Fibroblast of upper back skin (primary cell): ENCODE measurements around the gene CACNA1B.
"Not testable (repeated sequence)": the region's sequence is repeated elsewhere in the genome, so short reads cannot be mapped to it uniquely, and the experiment has no call there.

Source experiments
- DNase-seq: peaks from one replicate; pipeline ENCODE4 v3.0.0-alpha.2; 2013

CACNA1B gene

DNA sequence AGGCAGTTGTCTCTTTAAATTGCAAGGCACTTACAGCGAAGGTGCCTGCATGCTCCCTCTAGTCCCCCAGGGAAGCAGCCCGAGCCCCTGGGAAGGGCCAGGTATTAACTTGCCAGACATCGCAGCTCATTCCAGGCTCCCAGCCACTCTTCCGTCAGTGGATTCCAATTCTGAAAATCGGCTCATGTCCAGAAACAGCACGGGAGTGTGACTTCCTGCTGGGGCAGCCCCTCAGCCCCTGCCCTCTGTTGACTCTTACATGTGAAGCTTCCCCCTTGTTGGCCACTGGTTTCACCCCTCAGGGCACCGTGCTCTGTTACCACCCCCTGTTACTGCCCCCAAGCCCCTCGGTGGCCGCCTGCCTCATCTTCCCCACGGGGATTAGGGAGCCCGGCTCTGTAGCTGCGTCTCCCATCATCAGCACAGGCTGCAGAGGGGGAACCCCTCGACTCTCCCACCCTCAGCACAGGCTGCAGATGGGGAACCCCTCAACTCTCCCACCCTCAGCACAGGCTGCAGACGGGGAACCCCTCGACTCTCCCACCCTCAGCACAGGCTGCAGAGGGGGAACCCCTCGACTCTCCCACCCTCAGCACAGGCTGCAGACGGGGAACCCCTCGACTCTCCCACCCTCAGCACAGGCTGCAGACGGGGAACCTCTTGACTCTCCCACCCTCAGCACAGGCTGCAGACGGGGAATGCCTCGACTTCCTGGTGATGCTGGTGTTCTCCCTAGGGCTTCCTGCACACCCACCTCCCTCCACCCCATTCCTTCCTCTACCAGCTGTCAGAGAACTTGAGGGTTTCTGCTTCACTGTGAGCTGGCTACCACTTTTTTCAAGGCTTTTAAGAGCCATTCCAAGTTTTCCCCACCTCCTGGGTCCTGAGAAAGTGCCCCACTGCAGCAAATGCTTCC, 11.1 kb upstream of the CACNA1B start:
- DNase-seq = no peak

DNA sequence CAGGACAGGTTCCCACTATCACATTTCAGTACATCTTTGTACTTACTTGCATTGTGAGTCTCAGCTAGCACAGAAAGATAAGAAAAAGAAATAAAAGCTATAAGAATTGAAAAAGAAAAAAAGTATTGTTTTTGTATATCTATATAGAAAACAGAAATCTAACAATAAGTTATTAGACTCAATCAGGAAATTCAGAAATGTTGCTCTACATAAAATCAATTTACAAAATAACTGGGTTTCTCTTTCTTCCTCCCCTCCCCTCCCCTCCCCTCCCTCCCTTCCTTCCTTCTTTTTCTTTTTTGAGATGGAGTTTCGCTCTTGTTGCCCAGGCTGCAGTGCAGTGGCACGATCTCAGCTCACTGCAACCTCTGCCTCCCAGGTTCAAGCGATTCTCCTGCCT, 7.2 kb upstream of the CACNA1B start:
- no peak for DNase-seq

DNA sequence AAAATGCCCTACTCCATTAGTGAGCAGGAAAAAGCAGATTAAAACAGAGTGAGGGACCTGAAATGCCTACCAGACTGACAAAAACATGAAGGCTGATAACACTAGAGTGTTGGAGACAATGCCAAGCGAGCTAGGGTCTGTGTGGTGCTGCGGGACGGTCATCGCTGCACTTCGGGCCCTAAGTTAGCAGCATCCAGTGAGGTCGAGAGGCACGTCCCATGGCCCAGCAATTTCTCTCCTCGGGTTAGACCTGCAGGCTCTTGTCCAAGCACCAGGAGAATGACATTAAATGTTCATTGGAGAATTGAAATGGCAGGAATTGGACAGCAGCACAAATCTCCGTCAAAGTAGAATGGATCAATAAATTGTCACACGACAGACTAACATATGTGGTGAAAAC, 5.3 kb upstream of the CACNA1B start:
- no peak for DNase-seq

DNA sequence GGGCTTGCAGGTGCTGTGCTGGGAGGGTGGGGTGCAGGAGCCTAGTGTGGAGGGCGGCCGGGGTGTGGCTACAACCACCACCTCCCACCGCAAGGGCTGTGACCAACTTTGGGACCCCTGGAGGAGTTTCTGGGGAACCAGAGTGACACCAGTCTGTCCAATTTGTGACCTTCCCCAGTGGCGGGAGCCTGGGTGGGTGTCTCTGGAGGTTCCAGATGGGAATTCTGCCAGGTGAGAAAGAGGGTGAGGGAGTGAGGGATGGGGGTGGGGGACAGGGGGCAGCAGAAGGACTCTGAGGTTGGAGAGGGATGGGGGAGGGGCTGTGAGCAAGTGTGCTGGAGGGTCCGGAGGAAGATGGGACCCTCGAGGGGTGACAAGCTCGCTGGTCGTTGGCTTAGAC, 4.2 kb upstream of the CACNA1B start:
- DNase-seq = no peak

DNA sequence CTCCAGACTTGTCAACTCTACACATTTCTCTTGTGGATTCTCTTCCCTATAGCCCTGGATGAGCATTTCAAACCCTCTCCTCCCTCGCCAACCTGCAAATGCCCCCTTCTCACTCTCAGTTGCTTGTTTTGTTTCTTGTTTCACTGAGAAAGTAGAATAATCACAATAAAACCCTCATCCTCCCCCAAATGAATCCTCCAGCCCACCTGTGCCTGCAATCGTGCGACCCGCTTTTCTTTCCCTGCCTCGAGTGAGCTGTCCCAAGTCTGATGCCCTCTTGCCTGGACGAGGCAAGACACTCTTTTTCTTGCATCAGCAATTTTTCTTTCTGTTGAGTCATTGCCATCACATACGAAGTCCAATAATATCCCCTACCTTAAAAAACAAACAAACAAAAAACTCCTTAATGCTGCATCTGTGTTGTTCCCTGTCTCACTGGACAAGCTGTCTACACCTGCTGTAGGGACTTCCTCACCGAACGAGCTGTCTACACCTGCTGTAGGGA, 3.7 kb upstream of the CACNA1B start:
- DNase-seq = no peak

DNA sequence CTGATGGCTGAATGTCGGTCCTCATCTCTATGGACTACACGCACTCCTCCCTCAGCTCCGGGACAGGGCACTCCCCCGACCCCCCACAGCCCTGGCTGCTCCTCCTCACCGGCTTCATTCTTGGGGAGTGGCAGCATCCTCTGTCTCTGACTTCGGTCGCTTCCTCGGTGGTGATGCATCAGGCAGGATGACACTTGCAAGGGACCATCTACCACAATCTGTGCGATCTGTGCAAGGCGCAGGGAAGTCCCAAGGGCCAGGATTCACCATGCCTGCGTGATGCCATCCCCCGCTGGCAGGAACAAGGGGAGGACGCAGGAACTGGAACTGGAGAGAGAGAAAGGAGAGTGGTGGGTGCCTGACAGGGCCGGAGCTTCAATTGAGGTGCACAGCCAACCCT, 2.2 kb upstream of the CACNA1B start:
- no peak for DNase-seq

DNA sequence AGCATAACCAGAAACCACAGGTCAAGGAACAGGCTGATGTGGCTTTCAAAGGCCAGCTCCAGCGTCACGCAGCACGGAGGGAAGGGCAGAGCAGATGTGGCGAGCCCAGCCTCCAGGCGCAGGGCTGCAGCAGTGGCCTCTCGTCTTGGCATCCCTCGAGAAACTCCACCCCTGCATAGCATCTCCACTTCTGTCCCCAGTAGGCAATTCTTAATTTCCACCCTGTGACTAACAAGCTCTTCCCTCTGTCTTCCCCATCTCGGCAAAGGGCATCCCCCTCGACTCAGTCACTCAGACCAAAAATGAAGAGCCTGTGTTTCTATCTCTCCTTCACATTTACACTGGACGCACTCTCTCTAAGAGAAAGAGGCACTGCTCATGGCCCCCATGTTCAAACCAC, 1.7 kb upstream of the CACNA1B start:
- DNase-seq = no peak

DNA sequence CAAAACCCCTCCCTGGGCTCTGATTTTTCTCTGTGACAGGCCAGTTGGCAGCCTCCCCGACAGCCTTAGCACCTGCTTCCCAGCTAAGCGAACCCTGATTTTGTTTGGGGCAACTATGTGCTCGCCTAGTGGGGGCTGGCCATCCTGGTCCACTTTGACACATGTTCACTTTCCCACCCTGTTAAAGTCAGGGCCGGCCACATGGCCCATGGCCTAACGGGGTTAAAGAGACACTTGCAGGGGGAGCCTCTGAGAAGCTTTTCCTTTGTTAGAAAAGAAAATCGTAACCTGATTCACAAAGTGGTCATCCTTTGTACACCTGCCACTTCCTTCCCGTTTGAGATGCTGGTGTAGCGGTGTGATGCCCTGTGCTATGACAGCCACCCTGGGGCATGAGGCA, 1.3 kb upstream of the CACNA1B start:
- DNase-seq = no peak

DNA sequence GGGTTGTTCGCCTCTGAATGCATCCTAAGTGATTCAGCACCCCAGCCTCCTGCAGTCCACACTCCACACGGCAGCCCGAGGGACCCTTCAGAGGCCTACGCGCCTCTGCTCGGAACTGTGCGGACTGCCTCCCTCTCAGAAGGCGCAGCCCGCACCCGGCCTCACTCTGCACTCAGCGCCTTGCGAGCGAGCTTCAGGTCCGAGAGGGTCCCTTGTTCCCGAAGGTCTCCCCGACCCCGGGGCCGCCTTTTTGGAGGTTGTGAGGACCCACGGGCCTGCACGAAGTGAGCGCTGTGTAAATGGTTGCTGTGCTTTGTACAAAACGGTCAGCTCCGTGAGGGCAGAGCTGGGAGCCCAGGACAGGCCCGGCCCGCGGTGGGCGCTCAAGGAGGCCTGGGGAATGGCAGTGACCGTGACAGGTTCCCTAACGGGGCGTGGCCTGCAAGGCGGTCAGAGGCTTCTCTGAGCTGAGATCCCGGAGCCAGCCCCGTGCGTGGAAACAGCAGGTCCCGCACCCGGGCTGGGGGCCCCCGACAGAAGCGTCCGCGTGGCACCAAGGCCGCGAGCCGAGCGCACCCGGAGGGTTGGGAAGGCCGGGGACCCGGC, 698 bp upstream of the CACNA1B start:
- DNase-seq = no peak

DNA sequence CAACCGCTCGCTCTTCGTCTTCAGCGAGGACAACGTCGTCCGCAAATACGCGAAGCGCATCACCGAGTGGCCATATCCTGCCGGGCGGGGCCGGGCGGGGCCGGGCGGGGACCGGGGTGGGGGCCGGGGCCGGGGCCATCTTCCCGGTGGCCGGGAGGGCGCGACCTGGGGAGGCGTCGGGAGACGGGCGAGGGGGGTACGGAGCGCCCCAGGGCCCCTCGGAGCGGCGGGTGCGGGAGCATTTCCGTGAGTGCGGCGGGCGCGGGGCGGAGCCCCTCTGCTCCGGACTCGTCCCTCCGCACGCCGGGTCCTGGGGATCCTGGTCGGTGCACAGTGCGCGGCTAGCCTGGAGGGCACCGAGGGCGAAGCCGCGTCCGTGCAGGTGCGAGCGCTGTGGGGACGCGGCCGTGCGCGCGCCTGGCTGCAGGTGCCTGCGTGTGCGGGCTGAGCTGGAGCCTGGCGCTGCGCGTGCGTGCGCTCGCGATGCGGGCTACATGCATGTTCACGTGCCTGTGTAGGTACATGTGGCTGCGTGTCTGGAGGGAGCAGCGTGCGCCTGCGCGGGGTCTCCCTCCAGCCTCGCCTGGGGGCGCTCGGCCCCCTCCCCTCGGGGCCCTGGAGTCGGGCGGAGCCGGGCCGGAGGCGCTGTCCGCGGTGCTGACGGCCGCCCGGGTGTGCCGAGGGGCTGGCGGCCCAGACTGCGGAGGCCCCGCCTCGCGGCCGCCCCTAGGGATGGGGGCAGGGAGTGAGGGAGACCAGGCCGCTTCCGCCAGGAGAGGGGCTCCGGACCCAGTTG, 762 bp downstream of the CACNA1B start:
- peak; percentile 5 for DNase-seq

DNA sequence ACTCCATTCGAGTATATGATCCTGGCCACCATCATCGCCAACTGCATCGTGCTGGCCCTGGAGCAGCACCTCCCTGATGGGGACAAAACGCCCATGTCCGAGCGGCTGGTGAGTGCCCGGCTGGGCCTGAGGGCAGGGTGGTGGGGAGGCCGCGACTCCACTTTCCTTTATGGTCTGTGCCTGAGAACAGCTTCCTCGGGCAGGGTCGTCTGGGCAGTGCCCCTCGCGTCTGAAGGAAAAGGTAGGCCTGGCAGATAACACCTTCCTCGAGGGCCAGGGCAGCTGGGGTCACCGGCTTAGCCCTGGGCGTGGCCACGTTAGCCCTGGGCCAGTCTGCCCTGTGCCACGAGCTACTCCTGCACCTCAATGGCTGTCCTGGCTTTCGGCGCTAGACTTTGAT, 1.5 kb downstream of the CACNA1B start:
- no peak for DNase-seq

DNA sequence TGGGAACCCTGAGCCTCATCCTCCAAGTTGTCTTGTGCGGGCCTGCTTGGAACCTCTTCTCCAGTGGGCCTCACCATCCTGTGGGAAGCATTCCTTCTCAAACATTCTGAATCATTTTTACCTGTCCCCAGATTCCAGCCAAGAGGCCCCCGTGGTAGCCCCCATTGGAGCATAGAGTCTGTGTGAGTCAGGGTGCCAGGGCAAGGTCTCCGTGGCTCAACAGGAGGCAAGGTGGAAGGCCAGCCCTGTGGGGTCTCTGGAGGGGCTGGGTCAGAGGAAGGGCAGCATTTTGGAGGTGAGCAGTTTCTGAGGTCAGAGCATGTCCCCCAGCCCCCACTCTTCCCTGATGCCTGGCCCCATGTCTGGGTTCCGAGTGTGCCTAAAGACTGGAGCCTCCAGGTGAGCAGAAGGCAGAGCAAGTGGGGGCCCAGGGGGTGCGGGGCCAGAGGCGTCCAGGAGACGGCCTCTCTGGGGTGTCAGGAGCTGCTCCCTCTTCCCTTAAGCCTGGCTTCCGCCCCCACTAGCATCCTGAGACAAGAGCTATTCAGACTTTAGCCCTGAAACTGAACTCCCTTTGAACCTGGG, 2.1 kb downstream of the CACNA1B start:
- no peak for DNase-seq

DNA sequence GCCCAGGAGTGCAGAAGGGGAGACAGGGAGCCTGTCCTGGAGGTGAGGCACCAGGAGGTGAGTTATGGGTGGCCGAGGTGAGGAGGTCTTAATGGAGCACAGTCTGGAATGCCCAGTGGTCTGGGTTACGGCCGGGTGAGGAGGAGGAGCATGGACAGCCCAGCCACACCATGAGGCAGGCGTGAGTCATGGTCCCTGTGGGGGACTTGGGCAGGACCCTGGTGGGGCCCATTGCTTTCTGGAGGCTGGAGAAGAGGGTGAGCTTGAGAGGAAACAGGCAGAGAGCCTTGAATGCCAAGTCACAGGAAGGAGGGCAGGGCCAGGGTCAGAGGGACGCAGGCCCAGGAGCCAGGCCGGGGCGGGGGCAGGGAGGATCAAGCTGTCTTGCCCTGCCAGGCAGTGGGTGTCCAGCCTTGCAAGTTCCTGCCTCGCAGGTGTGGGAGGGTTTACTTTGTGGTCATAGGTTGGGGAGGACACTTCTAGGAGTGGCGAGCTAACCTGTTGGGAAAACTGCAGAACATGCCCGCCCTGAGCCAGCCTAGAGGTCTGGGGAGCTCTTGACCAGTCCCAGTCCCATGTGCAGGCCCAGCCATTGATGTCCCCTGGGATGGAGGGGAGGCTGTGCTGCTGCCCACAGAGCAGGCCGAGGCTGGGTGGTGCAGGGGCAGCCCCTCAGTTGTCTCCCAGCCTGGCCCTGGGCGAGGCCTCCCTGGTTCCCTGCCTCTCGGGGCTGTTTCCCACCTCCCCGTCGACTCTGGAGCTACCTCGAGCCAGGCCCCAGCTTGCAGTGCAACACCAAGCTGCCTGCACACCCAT, 2.8 kb downstream of the CACNA1B start:
- DNase-seq = no peak

DNA sequence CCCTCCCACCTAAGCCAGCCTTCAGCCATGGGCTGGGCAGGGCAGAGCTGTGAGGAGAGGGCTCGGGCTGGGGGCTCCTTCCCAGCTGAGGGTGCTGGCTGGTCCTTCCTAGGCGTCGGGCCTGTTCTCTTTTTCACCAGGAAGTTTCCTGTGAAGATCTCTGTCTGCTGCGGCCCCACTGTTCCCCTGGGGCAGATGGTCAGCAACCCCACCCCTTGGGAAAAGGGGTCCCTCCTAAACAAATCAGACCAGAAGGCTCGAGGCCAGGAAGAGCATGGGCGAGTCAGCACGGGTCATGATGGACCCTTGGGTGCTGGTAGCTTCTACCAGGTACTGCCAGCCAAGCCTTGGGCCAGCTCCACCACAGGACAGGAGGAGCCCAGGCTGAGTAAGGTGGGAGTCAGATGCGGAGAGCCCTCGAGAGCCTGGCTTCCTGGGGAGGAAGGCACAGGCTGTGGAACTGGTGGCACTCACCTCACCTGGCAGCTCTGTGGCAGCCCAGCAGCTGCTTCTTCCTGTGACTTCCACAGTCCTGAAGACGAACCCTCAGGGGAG, 3.5 kb downstream of the CACNA1B start:
- no peak for DNase-seq

DNA sequence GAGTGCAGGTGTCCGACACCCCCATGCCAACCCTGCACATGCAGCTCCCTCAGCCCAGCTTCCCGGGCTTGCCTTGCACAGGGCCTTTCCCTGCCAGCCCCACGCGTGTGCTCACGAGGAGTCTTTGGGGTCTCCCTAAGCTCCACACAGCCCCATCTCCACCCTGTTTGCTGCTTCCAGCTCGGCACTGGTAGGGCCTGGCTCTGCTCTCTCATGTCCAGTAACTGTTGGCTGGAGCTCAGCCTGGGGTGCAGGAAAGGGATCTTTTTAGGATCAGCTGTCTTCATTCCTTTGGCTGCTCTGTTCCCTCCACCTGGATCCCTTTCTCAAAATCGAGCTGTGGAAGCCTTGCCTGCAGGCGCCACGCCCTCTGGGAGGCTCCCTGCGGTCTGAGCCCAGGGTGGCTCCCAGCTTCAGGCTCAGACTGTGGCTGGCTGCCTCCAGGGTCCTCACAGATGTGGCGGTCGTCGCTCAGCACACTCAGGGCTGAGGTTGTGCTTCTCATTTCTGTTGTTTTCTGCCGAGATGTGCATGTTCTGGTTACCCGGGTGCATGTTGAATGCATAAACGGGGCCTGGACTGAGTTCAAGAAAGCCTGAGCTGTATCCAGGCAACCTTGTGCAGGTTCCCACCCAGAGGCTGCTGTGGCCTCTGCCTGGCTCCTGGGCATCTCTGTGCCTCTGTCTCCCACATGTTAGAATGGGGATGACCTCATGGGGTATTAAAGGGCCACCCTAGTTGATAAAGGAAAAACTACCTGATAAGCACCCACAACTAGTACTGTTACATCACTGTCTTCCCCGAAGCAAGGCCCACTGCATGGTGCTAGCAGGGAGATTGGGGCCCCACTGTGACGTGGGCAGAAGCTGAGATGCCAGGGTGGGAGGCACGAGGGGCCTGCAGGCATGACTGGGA, 4.3 kb downstream of the CACNA1B start:
- no peak for DNase-seq

DNA sequence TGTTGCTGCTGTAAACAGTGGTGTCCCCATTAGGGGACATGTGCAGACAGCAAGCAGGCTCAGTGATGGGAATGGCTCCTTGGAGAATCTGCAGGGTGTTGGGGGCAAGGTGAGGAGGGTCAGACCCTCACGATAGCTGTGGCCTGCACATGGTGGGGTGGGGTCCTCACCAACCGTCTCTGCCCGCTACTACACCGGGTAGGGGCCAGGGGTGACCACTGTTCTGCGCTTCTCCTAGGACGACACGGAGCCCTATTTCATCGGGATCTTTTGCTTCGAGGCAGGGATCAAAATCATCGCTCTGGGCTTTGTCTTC, 4.9 kb downstream of the CACNA1B start:
- no peak for DNase-seq

DNA sequence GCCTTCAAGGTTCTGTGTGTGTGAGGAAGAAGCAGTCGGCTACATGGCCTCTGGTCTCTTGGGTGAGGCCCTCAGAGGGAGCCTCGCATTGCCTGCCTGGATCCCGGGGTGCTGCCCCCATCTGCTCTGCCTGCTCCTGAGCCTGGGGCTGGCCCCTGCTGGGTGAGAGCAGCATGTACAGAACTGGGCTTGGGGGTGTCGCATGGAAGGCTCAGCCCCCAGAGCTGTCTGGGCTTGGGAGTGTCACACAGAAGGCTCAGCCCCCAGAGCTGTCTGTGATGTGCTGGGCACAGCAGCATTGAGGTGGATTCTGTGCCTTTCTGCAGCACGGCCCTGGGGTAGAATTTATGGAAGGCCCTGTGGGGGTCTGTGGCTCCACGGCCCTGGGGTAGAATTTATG, 6.4 kb downstream of the CACNA1B start:
- not testable (repeated sequence) for DNase-seq

DNA sequence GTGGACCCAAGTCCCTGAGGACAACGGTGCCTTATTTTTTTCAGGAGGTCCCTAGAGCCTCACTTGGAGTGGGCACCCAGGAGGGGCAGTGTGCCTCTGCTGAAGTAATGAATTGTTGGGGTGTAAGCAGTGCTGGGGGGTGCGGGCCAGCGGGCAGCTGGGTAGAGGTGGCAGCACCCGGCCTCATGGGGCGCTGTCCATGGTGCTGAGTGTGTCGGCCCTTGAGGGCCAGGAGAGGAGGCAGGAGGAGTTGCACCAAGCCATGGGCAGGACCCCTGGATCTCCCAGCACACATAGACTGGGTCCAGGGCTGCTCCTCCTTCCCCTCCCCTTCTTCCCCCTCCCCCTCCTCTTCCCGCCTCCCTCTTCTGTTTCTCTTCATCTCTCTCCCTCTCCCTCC, 7.0 kb downstream of the CACNA1B start:
- DNase-seq = not testable (repeated sequence)

DNA sequence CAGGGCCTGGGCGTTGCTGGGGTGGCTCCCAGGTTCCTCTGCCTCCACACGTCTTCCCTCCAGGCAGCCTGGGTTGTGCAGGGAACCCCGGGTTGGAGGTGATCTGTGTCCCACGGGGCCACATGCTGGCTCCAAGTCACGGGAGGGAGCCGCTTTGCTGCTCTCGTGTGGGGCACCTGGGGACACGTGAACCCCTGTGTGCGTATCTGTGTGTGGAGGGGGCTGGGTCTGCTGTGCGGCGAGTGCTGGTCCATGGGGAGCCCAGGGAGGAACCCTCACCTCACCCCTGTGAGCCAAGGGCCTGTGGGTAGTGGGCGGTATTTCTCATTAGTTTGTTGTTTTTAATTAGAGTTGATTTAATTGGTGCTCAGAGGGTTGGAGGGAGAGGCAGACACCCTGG, 7.5 kb downstream of the CACNA1B start:
- DNase-seq = not testable (repeated sequence)

DNA sequence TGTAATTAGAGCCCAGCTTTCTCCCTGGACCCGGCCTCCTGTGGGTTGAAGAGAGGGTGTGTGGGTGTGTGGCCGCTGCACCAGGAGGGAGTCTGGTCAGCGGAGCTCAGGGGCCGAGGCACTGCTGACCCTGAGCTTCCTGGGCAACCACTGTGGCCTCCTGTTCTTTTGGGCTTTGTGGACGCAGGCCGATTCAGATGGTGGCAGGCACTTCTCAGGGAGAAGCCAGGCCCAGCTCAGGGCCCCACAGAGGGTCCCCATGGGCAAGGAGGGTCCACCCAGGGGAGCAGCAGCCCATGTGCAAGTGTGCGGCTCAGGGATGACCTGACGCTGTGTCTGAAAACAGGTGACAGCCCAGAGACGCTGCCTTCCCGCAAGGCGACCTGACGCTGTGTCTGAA, 11.0 kb downstream of the CACNA1B start:
- DNase-seq = not testable (repeated sequence)

DNA sequence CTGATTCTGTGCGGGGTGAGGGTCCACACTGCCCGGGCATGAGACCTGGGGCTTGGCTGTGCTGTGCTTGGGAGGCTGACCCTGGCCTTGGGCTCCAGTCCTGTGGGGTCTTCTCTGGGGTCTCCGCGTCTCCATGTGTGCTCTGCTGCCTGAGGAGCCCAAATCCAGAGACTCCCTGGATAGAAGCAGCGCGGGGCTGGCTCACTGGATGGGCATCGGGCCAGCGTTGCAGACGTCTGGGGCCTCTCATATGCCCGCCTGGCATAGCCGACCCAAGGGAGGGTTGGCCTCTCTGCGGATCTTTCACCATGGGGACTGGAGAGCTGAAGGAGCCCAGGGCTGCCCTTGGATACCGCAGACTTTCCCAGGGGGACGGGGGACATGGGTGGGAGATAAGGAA, 12.4 kb downstream of the CACNA1B start:
- DNase-seq = not testable (repeated sequence)
